ENCODE data around the gene C16orf78. TPM values are rescaled to one million over a fixed set of nuclear protein-coding genes. Genes with fewer than 3 reads are reported as not detected.

C16orf78 gene
- total and polyA plus RNA-seq, 5 experiments from 2014 or later: not detected

GRCh38 chr16:49431040-49431439 is 57.4 kb downstream of the C16orf78 start:
- H3K27me3 Mint-ChIP-seq: peaks cover 0 to 14% (median 0%) of the 10 kb centered on the region in 5 donors
- no peaks in the 10 kb centered on the region for H3K4me1 Mint-ChIP-seq
- no peak overlapping the region for H3K4me3 Mint-ChIP-seq

GRCh38 chr16:49431591-49432290 is 58.1 kb downstream of the C16orf78 start:
- H3K9me3 Mint-ChIP-seq: peaks cover 0 to 24% (median 5%) of the 10 kb centered on the region in 9 donors
- POLR2A ChIA-PET: no interaction called here
- no peak for ATAC-seq
- peaks cover 0 to 14% (median 0%) of the 10 kb centered on the region in 5 donors for H3K27me3 Mint-ChIP-seq
- H3K36me3 Mint-ChIP-seq: peaks cover 0 to 7% (median 0%) of the 10 kb centered on the region in 3 donors
- DNase-seq: peak in 1 of 10 donors; percentile 24
- H3K4me1 Mint-ChIP-seq: no peaks in the 10 kb centered on the region
- no peak overlapping the region for H3K27ac Mint-ChIP-seq
- no peak overlapping the region for H3K4me3 Mint-ChIP-seq

More at GRCh38 chr16:49431040-49431439, 57.4 kb downstream of the C16orf78 start:
- ATAC-seq: no peak
- H3K36me3 Mint-ChIP-seq: peaks cover 0 to 7% (median 0%) of the 10 kb centered on the region in 3 donors
- POLR2A ChIA-PET: no interaction called here
- H3K27ac Mint-ChIP-seq: no peak overlapping the region
- peaks cover 0 to 24% (median 5%) of the 10 kb centered on the region in 9 donors for H3K9me3 Mint-ChIP-seq
- DNase-seq: no peak

DNA sequence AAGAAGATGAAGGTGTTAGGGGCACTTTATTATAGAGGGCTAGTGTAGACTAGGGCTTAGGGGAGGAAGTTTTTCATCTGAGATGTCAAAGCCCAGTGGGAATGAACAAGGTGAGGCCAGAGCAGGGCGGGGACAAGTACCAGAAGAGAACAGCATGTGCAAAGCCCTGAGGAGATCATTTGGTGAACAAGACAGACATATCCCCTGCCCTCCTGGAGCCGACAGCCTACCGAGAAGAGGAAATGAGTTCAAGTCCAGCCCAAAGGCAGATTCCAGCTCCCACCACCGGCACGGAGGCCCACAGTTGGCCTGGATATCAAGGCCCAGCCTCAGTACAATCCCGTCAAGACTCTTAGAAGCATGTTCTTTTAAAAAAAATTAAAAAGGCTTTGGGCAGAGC is 61.1 kb downstream of the C16orf78 start:
- POLR2A ChIA-PET: no interaction called here
- ATAC-seq (no peak), DNase-seq (peak in 1 of 10 donors; percentile 52)
- Mint-ChIP-seq H3K4me1 (no peaks in the 10 kb centered on the region), H3K27ac (no peak overlapping the region), H3K27me3 (peaks cover 0 to 7% (median 0%) of the 10 kb centered on the region in 5 donors), H3K36me3 (no peaks in the 10 kb centered on the region), H3K9me3 (peaks cover 0 to 6% (median 0%) of the 10 kb centered on the region in 9 donors), H3K4me3 (no peak overlapping the region)

DNA sequence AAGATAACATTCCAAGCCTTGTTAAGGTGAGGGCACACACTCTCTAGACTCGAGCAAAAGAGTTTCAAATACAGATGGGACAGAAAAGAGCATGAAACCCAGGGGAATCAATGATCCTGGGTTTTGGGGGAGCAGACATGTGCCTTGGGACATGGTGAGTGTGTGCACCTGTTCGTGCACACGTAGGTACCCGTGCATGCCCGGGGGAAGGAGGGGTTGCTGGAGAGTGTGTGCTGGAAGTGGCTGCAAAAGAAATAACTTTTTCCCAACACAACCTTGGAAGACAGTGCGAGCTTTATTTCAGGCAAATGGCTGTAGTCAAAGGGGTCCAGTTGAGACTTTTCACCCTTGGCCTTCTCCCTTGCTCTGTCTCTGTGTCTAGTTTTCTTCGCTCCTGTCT is 62.6 kb downstream of the C16orf78 start:
- Mint-ChIP-seq H3K36me3 (no peaks in the 10 kb centered on the region), H3K27ac (peak overlapping the region in 2 of 10 donors; percentile 32 to 41), H3K4me1 (peaks cover 3 to 13% (median 9%) of the 10 kb centered on the region in 4 donors), H3K4me3 (no peak overlapping the region), H3K9me3 (no peaks in the 10 kb centered on the region), H3K27me3 (peaks cover 0 to 5% (median 0%) of the 10 kb centered on the region in 5 donors)
- POLR2A ChIA-PET: no interaction called here
- no peak for ATAC-seq
- DNase-seq: no peak

DNA sequence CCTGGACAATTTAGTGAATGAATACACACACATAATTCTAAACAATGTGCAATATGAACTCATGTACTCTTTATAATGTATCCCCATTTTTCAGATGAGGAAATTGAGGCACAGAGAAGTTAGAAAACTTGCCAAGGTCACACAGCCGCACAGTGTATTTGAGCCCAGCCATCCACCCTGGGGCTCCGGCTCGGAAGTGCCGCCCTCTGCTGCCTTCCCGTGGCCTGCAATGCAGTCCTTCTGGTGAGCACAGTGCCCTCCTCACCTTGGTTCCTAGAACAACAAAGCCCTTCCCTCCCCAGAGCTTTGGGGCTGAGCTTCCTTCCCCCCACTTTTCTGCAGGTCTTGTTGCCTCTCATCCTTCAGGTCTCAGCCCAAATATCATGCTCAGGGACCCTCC is 63.7 kb downstream of the C16orf78 start:
- peaks cover 0 to 2% (median 0%) of the 10 kb centered on the region in 5 donors for H3K27me3 Mint-ChIP-seq
- peaks cover 11 to 24% (median 21%) of the 10 kb centered on the region in 4 donors for H3K4me1 Mint-ChIP-seq
- no peak for DNase-seq
- H3K4me3 Mint-ChIP-seq: no peak overlapping the region
- ATAC-seq: no peak
- no peaks in the 10 kb centered on the region for H3K36me3 Mint-ChIP-seq
- POLR2A ChIA-PET: no interaction called here
- no peaks in the 10 kb centered on the region for H3K9me3 Mint-ChIP-seq
- no peak overlapping the region for H3K27ac Mint-ChIP-seq

DNA sequence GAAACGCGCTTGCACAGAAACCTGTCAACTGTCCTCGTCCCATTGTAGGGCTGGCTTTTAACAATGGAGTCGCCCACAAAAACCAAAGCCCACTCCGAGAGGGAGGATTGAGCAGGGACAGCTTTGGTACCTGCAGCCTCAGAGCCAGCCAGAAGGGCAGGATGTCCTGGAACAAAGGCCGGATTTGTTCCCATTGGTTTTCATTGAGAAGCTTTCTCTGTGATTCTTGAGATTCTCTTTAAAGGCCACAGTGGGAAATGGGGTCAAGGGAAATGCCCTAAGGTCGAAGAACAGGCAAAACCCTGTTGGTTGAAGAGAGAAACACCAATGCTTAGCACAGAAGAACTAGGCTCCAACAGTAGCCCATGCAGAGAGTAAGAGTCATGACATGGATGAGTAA is 65.4 kb downstream of the C16orf78 start:
- Mint-ChIP-seq H3K9me3 (no peaks in the 10 kb centered on the region), H3K27ac (peak overlapping the region in 2 of 10 donors; percentile 27 to 48), H3K27me3 (no peaks in the 10 kb centered on the region), H3K4me3 (no peak overlapping the region), H3K4me1 (peaks cover 16 to 32% (median 28%) of the 10 kb centered on the region in 4 donors), H3K36me3 (no peaks in the 10 kb centered on the region)
- ATAC-seq (no peak), DNase-seq (no peak)
- POLR2A ChIA-PET: no interaction called here

DNA sequence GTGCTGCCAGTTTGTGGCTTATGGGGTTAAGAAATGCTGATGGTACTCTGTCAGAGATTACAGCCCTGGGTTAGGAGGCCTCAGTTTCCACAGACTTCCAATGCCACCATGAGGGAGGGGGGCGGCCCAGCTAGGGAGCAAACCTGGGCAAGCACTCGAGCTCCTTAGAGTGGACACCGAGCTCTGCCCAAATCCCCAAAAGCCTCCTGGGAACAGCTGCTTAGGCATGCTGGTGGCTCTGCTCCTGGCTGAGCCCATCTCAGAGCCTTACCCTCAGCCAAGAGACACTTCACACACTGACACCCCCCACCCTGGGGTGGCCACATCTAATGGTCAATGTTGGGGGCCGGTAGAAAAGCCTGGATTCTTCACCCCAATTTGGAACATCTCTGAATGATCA is 66.1 kb downstream of the C16orf78 start:
- no peaks in the 10 kb centered on the region for H3K9me3 Mint-ChIP-seq
- H3K4me3 Mint-ChIP-seq: no peak overlapping the region
- H3K36me3 Mint-ChIP-seq: no peaks in the 10 kb centered on the region
- peak overlapping the region in 3 of 10 donors; percentile 4 to 76 (median 63) for H3K27ac Mint-ChIP-seq
- no peak for DNase-seq
- ATAC-seq: no peak
- H3K4me1 Mint-ChIP-seq: peaks cover 16 to 35% (median 28%) of the 10 kb centered on the region in 4 donors
- POLR2A ChIA-PET: no interaction called here
- H3K27me3 Mint-ChIP-seq: no peaks in the 10 kb centered on the region

GRCh38 chr16:49440156-49441065 is 66.8 kb downstream of the C16orf78 start:
- no peaks in the 10 kb centered on the region for H3K9me3 Mint-ChIP-seq
- H3K4me3 Mint-ChIP-seq: peak overlapping the region in 8 of 10 donors; percentile 19 to 83 (median 65)
- peak in 1 of 10 donors; percentile 23 for DNase-seq

DNA sequence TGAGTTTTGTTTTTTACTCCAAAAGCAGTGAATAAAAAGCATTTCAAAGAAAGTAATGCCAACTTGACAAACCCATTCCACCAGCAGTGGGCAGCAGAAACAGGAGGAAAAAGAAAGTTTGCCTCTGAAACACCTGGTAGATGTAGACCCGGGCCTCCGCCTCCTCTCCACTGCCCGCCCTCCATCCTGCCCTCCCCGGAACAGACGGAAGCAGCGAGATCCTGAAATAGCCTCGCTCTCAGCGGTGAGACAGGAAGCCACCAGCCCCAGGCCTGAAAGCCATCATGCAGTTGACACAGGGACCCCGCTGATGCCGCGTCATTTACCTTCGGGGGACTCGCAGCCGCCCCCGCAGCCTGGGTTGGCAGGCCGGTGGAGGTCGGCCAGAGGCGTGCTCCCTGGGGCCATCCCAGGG is 67.8 kb downstream of the C16orf78 start:
- ATAC-seq (peak; percentile 99), DNase-seq (peak; percentile 48 to 90 (median 72))
- Mint-ChIP-seq H3K36me3 (no peaks in the 10 kb centered on the region), H3K27ac (peak overlapping the region; percentile 83 to 95 (median 91)), H3K9me3 (no peaks in the 10 kb centered on the region), H3K27me3 (no peaks in the 10 kb centered on the region), H3K4me3 (peak overlapping the region; percentile 61 to 83 (median 70)), H3K4me1 (peaks cover 16 to 35% (median 28%) of the 10 kb centered on the region in 4 donors)
- POLR2A ChIA-PET: no interaction called here

More at GRCh38 chr16:49440156-49441065, 66.8 kb downstream of the C16orf78 start:
- POLR2A ChIA-PET: no interaction called here
- Mint-ChIP-seq H3K27me3 (no peaks in the 10 kb centered on the region), H3K4me1 (peaks cover 16 to 35% (median 28%) of the 10 kb centered on the region in 4 donors), H3K27ac (peak overlapping the region; percentile 42 to 95 (median 91)), H3K36me3 (no peaks in the 10 kb centered on the region)
- ATAC-seq: no peak

- DNase-seq (no peak), ATAC-seq (no peak)
- H3K27me3 Mint-ChIP-seq: no peaks in the 10 kb centered on the region
- H3K27ac Mint-ChIP-seq: peak overlapping the region; percentile 83 to 95 (median 90)
- peak overlapping the region in 6 of 10 donors; percentile 1 to 63 (median 16) for H3K4me3 Mint-ChIP-seq
- H3K4me1 Mint-ChIP-seq: peaks cover 16 to 35% (median 28%) of the 10 kb centered on the region in 4 donors
- no peaks in the 10 kb centered on the region for H3K9me3 Mint-ChIP-seq
- POLR2A ChIA-PET: interaction anchor here (1.3 kb wide), 1 partner anchor 19 kb away, joined by 8 read pairs; no protein-coding TSS in a partner anchor
- H3K36me3 Mint-ChIP-seq: no peaks in the 10 kb centered on the region
These were observed 69.2 kb downstream of the C16orf78 start for GRCh38 chr16:49442805-49443204.

- POLR2A ChIA-PET: no interaction called here
- no peak for ATAC-seq
- H3K36me3 Mint-ChIP-seq: no peaks in the 10 kb centered on the region
- H3K9me3 Mint-ChIP-seq: no peaks in the 10 kb centered on the region
- no peak overlapping the region for H3K4me3 Mint-ChIP-seq
- H3K27me3 Mint-ChIP-seq: no peaks in the 10 kb centered on the region
- peaks cover 16 to 35% (median 28%) of the 10 kb centered on the region in 4 donors for H3K4me1 Mint-ChIP-seq
- DNase-seq: no peak
- peak overlapping the region in 8 of 10 donors; percentile 7 to 83 (median 34) for H3K27ac Mint-ChIP-seq
These were observed 70.0 kb downstream of the C16orf78 start for GRCh38 chr16:49443576-49443975.

- H3K4me3 Mint-ChIP-seq: no peak overlapping the region
- no peaks in the 10 kb centered on the region for H3K36me3 Mint-ChIP-seq
- ATAC-seq (no peak), DNase-seq (no peak)
- no peak overlapping the region for H3K27ac Mint-ChIP-seq
- H3K4me1 Mint-ChIP-seq: peaks cover 9 to 16% (median 13%) of the 10 kb centered on the region in 4 donors
- POLR2A ChIA-PET: no interaction called here
- no peaks in the 10 kb centered on the region for H3K9me3 Mint-ChIP-seq
- H3K27me3 Mint-ChIP-seq: no peaks in the 10 kb centered on the region
These were observed 73.2 kb downstream of the C16orf78 start for GRCh38 chr16:49446805-49447204.

All from naive thymus-derived CD8-positive, alpha-beta T cell (primary cell).